GM18498 (cell line): ENCODE data around the gene ZPBP.
A peak's percentile ranks its signal among the peaks of the same experiment; 100 is the strongest.

ENCODE experiments used
- ATAC-seq: cut with Tn5 transposase; IDR thresholded peaks from one replicate; pipeline ENCODE4 v1.9.1; 2021; ENCODE audit warnings: mild to moderate bottlenecking, moderate library complexity; ENCODE audit not compliant: unreplicated experiment

ZPBP gene

GRCh38 chr7:50092579-50093491 lies at the start of gene ZPBP:
ZPBP (minus strand) TSS chr7:50093246; CDS start chr7:50093194, 52 bp downstream.
- ATAC-seq = peak; percentile 80

GRCh38 chr7:50142425-50143017 lies 49.5 kb upstream of the ZPBP start:
- peak; percentile 60 for ATAC-seq

- ATAC-seq = no peak
Observed at GRCh38 chr7:50141854-50142253, 48.8 kb upstream of the ZPBP start.

GRCh38 chr7:50141131-50141530 lies 48.1 kb upstream of the ZPBP start:
- ATAC-seq = no peak

GRCh38 chr7:50140688-50141087 lies 47.6 kb upstream of the ZPBP start:
- ATAC-seq = no peak

- no peak for ATAC-seq
Observed at GRCh38 chr7:50138101-50138500, 45.1 kb upstream of the ZPBP start.

- ATAC-seq = no peak
Observed at GRCh38 chr7:50125766-50126165, 32.7 kb upstream of the ZPBP start.

- ATAC-seq = peak; percentile 92
Observed at GRCh38 chr7:50121286-50121685, 28.2 kb upstream of the ZPBP start.

- ATAC-seq = peak; percentile 61
Observed at GRCh38 chr7:50119815-50120637, 27.0 kb upstream of the ZPBP start.

GRCh38 chr7:50112250-50112649 lies 19.2 kb upstream of the ZPBP start:
- ATAC-seq = no peak

GRCh38 chr7:50101873-50102272 lies 8.8 kb upstream of the ZPBP start:
- ATAC-seq = no peak

GRCh38 chr7:50095634-50096033 lies 2.6 kb upstream of the ZPBP start:
- no peak for ATAC-seq

GRCh38 chr7:50088463-50089129 lies 4.5 kb downstream of the ZPBP start:
- ATAC-seq = no peak

GRCh38 chr7:50085344-50085743 lies 7.7 kb downstream of the ZPBP start:
- no peak for ATAC-seq

- ATAC-seq = no peak
Observed at GRCh38 chr7:50073093-50073492, 20.0 kb downstream of the ZPBP start.

- ATAC-seq = peak; percentile 72
Observed at GRCh38 chr7:50069613-50070012, 23.4 kb downstream of the ZPBP start.

GRCh38 chr7:50068850-50069551 lies 24.0 kb downstream of the ZPBP start:
- peak; percentile 81 for ATAC-seq

- peak; percentile 56 for ATAC-seq
Observed at GRCh38 chr7:50068026-50068425, 25.0 kb downstream of the ZPBP start.

GRCh38 chr7:50062951-50063350 lies 30.1 kb downstream of the ZPBP start:
- no peak for ATAC-seq

- no peak for ATAC-seq
Observed at GRCh38 chr7:50056131-50056530, 36.9 kb downstream of the ZPBP start.
